GM10266 (cell line): ENCODE results near the gene ZNF518A.

Source experiments
- DNase-seq: peaks from one replicate; pipeline ENCODE4 v3.0.0; 2012; ENCODE audit errors: extremely low spot score
- TF ChIP-seq, protein P1 (sequence below): IDR thresholded peaks from 2 replicates; pipeline ENCODE4 v1.5.1; 2012; ENCODE audit warnings: mild to moderate bottlenecking, low read depth; ENCODE audit not compliant: control insufficient read depth, insufficient read depth; ENCODE audit errors: missing control alignments

ZNF518A gene

DNA sequence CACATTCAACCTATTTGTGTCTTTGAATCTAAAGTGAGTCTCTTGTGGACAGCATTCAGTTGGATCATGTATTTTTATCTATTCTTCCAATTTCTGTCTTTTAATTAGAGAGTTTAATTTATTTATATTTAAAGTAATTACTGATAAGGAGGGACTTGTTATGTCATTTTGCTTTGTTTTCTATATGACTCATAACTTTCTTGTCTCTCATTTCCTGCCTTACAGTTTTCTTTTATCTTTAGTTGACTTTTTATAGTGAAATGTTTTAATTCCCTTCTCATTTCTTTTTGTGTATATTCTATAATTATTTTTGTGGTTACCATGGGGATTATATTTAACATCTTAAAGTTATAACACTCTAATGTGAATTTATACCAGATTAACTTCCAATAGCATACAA, 7.3 kb upstream of the ZNF518A start:
- no peak for DNase-seq
- TF ChIP-seq, protein P1, sequence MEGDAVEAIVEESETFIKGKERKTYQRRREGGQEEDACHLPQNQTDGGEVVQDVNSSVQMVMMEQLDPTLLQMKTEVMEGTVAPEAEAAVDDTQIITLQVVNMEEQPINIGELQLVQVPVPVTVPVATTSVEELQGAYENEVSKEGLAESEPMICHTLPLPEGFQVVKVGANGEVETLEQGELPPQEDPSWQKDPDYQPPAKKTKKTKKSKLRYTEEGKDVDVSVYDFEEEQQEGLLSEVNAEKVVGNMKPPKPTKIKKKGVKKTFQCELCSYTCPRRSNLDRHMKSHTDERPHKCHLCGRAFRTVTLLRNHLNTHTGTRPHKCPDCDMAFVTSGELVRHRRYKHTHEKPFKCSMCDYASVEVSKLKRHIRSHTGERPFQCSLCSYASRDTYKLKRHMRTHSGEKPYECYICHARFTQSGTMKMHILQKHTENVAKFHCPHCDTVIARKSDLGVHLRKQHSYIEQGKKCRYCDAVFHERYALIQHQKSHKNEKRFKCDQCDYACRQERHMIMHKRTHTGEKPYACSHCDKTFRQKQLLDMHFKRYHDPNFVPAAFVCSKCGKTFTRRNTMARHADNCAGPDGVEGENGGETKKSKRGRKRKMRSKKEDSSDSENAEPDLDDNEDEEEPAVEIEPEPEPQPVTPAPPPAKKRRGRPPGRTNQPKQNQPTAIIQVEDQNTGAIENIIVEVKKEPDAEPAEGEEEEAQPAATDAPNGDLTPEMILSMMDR: no peak

DNA sequence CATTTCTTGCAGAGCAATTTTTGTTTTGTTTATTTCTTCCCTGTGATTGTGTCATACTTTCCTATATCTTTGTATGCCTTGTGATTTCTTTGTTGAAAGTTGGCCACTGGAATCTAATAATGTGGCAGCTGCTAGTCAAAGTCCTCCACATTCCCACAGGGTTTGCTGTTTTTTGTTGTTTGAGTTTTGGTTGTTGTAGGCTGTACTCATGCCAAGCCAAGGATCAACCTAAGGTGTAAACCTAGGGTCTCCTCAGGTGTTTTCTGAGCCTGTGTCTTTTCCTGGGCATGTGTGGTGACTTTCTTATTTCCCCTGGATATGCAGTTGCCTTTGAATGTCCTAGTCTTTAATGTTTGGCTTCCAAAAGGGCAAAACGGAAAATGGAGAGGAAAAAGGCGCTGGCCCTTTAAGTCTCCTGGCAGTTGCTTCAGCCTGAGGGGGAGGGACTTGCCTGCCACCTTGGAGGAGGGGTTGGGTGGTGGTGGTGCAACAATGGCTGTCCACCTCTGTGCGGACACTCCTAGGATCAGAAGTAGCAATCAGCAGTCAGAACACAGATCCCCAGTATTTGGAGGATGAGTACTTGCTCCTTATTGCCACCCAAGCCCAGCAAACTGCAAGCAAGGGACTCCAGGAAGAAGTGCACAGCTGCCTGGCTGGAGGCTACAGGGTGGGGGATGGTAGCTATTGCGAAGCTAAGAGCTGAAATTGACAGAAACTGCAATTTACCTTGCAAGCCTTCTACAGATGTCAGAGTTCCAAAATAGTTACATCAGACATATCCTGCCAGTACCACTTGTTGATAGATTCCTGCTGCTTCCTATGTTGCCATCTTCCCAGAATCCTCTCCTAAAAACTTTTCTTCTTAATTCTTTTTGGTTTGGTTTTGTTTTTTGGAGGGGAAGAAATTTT, 5.6 kb upstream of the ZNF518A start:
- TF ChIP-seq, protein P1: no peak
- DNase-seq: no peak

DNA sequence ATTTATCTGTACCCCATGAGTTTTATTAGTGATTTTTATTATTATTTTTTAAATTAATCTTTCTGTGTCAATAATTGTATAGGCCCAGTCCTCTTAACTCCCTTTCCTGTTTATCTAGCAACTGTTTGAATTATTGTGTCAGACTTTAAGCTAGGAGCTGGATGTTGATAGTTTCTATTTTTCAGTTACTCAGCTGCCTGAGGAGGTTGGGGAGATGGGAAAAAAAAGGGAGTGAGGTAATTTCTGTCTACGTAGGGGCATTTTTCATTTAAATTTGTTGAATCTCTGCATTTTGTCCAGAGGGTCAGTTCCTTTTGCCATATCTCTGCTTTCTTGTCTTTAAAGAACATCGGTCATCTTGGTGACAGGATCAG, 5.0 kb upstream of the ZNF518A start:
- no peak for DNase-seq
- TF ChIP-seq, protein P1: no peak

DNA sequence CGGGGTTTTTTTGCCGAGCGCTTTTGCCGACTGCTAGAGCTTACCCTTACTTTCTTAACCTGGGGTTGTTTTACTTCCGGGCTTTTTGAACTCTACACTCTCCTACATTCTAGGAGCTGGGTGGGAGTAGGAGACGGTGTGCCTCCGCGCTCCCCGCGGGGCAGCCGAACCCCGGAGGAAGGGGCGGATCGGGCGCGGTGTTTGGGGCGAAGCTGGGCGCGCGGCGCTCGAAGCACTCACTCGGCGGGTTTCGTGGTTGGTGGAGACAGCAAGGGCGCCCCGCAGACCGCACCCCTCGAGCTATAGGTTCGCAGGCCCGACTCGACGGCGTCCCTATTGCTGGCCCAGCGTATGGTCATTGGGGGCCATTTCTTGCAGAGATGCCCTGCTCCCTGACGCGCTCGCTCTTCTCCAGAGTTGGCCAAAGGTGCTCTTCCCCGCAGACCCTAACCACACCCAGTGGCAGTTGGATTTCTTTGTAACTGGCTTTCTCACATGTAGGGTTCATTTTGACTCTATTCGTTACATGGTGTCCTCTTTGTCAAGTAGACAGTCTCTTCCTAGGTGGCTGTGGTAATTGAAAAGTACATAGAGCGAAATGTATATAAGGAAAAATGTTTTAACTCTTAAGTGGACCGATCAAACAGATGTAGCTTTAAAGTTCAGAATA, 364 bp downstream of the ZNF518A start:
- TF ChIP-seq, protein P1: no peak
- peak; percentile 62 for DNase-seq

DNA sequence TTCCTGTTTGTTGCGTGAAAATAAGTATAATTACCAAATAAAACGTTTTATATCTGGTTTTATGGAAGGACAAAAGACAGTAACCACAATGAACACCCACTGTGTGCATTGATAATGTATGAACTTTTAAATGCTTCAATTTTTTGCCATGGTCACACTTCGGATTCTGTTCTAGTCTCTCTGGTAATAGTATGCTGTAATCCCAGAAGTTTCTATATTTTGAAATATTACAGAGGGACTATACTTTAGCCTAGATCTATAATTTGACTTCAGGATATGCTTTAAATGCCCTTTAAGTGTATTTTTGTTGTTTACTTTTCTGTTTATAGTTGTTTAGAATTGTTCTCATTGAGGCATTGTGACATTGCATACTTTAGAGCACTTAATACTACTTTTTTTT, 1.5 kb downstream of the ZNF518A start:
- TF ChIP-seq, protein P1: no peak
- no peak for DNase-seq

DNA sequence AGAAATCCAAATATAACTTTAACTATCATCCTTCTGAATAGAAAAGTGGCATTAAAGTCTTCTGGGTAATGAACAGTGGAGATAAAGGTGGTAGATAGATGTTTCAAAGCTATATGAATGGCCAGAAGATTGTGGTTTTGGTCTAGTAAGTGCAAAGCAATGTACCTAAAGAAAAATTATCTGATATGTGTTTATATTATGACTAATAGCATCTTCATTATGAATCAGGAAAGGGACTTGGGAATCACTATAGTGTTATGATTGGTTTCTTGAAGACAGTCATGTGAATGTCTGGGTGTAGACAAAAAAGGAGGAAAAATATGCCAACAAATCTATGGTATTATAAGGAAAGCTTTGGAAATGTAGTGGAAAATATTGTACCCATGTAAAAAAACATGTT, 3.0 kb downstream of the ZNF518A start:
- TF ChIP-seq, protein P1: no peak
- no peak for DNase-seq

DNA sequence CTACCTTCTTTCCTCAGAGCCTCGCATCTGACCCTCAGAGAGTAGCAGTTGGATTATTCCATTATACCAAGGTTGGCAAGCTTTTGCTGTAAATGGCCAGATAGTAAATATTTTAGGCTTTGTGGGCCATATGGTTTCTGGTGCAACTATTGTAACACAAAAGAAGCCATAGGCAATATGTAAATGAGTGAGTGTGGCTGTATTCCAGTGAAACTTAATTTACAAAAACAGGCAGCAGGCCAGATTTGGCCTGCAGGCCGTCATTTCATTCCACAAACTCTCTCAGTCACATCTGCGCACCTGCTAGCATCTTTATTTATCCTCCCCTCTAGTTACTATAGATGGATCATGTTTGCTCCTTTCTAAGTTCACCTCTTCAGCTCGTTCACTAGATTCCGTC, 6.7 kb downstream of the ZNF518A start:
- TF ChIP-seq, protein P1: no peak
- no peak for DNase-seq
